Measurements from ENCODE around the gene HAUS5.

DNA sequence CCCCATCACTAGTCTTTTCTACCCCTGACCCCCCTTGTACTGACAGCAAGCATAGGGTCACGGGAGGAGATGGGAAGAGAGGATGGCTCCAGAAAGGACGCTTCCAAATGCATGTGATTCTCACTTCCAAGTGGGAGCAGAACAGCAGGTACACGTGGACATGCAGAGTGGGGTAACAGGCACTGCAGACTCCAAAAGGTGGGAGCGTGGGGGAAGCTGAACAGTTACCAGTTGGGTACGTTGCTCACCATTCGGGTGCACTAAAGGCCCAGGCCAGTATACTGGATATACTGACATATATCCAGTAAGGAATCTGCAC is 26.7 kb downstream of the HAUS5 start:
- TF ChIP-seq, protein P1, sequence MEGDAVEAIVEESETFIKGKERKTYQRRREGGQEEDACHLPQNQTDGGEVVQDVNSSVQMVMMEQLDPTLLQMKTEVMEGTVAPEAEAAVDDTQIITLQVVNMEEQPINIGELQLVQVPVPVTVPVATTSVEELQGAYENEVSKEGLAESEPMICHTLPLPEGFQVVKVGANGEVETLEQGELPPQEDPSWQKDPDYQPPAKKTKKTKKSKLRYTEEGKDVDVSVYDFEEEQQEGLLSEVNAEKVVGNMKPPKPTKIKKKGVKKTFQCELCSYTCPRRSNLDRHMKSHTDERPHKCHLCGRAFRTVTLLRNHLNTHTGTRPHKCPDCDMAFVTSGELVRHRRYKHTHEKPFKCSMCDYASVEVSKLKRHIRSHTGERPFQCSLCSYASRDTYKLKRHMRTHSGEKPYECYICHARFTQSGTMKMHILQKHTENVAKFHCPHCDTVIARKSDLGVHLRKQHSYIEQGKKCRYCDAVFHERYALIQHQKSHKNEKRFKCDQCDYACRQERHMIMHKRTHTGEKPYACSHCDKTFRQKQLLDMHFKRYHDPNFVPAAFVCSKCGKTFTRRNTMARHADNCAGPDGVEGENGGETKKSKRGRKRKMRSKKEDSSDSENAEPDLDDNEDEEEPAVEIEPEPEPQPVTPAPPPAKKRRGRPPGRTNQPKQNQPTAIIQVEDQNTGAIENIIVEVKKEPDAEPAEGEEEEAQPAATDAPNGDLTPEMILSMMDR (conservative IDR thresholded peaks at IDR 0.05; ENCODE audit: low read length) = no peak
- TF ChIP-seq EZH2phosphoT487 (IDR thresholded peaks at IDR 0.05; ENCODE audit: borderline replicate concordance, low read depth, low read length) = no peak
